Tibial artery (tissue), 4 donors: ENCODE data around the gene TRPM2.
A peak's percentile ranks its signal among the peaks of the same experiment; 100 is the strongest.

Source experiments
- DNase-seq, 2 donors: peaks; one replicate each; pipeline ENCODE4 v3.0.0-alpha.2; 2019
- H3K27ac ChIP-seq, 2 donors: fragments of 200-600 bp; sonication (generic) in 1 of 2; 1 replicate in 1 of 2; 2 replicates in 1 of 2; pipeline ENCODE4 v1.5.1; 2018 to 2019; ENCODE audit warnings: mild to moderate bottlenecking in 1 of 2
- H3K27me3 ChIP-seq, 2 donors: fragments of 200-600 bp; sonication (generic) in 1 of 2; one replicate each; pipeline versions ENCODE4 v1.5.1 to v1.6.0; 2016 to 2019
- H3K36me3 ChIP-seq, 3 donors: fragments of 200-600 bp; sonication (generic) in 2 of 3; one replicate each; pipeline ENCODE4 v1.5.1; 2016 to 2019; ENCODE audit warnings: mild to moderate bottlenecking in 2 of 3
- H3K4me1 ChIP-seq, 4 donors: fragments of 200-600 bp; sonication (generic) in 2 of 4; 1 replicate in 3 of 4; 2 replicates in 1 of 4; pipeline ENCODE4 v1.5.1; 2016 to 2019
- H3K4me3 ChIP-seq, 2 donors: fragments of 200-600 bp; sonication (generic) in 1 of 2; 1 replicate in 1 of 2; 2 replicates in 1 of 2; pipeline ENCODE4 v1.5.1; 2018 to 2019; ENCODE audit warnings: mild to moderate bottlenecking in 2 of 2
- H3K9me3 ChIP-seq, 3 donors: fragments of 200-600 bp; sonication (generic) in 1 of 3; one replicate each; pipeline ENCODE4 v1.5.1; 2016 to 2019
- CTCF ChIP-seq, 2 experiments: fragments of 200-600 bp in 1 of 2; fragments of 450-650 bp in 1 of 2; IDR thresholded peaks; one replicate each; pipeline ENCODE4 v1.5.1; 2017 to 2019; ENCODE audit warnings: antibody characterized with exemption in 2 of 2, mild to moderate bottlenecking in 1 of 2, moderate library complexity in 1 of 2
- intact Hi-C: fragments of 100-400 bp; cut with DNase I; formaldehyde crosslinking; loops from one replicate; pipeline ENCODE4 v1.15.0; 2023; ENCODE audit warnings: low total_unique reads

Gene TRPM2

GRCh38 chr21:44423941-44424607 lies 70.7 kb downstream of the TRPM2 start:
- no peak for TF ChIP-seq CTCF (IDR thresholded peaks at IDR 0.05)
- Histone ChIP-seq H3K27me3 (peaks cover 0 to 45% of the 10 kb centered on the region in 2 donors), H3K36me3 (no peaks in the 10 kb centered on the region), H3K4me1 (no peaks in the 10 kb centered on the region), H3K27ac (no peak overlapping the region), H3K9me3 (peaks cover 0 to 3% (median 0%) of the 10 kb centered on the region in 3 donors), H3K4me3 (no peak overlapping the region)
- peak; percentile 15 to 48 for DNase-seq
- intact Hi-C loops: no loop called here

GRCh38 chr21:44424608-44425306 lies 71.3 kb downstream of the TRPM2 start:
- H3K4me1 ChIP-seq: no peaks in the 10 kb centered on the region
- DNase-seq: peak; percentile 6 to 49
- no peak overlapping the region for H3K27ac ChIP-seq
- H3K36me3 ChIP-seq: no peaks in the 10 kb centered on the region
- H3K4me3 ChIP-seq: no peak overlapping the region
- intact Hi-C loops: no loop called here
- H3K27me3 ChIP-seq: peaks cover 0 to 45% of the 10 kb centered on the region in 2 donors
- H3K9me3 ChIP-seq: peaks cover 0 to 6% (median 3%) of the 10 kb centered on the region in 3 donors
- no peak for TF ChIP-seq CTCF (IDR thresholded peaks at IDR 0.05)

- no peaks in the 10 kb centered on the region for H3K4me1 ChIP-seq
- no peaks in the 10 kb centered on the region for H3K36me3 ChIP-seq
- peaks cover 0 to 45% of the 10 kb centered on the region in 2 donors for H3K27me3 ChIP-seq
- TF ChIP-seq CTCF (IDR thresholded peaks at IDR 0.05): no peak
- DNase-seq: peak in 1 of 2 donors; percentile 60
- H3K27ac ChIP-seq: no peak overlapping the region
- peaks cover 0 to 7% (median 3%) of the 10 kb centered on the region in 3 donors for H3K9me3 ChIP-seq
- H3K4me3 ChIP-seq: no peak overlapping the region
- intact Hi-C loops: no loop called here
Measured at GRCh38 chr21:44425307-44425894, 72.0 kb downstream of the TRPM2 start.

- H3K27me3 ChIP-seq: peaks cover 0 to 45% of the 10 kb centered on the region in 2 donors
- DNase-seq: peak; percentile 11 to 51
- intact Hi-C loops: no loop called here
- no peaks in the 10 kb centered on the region for H3K36me3 ChIP-seq
- H3K4me1 ChIP-seq: no peaks in the 10 kb centered on the region
- TF ChIP-seq CTCF (IDR thresholded peaks at IDR 0.05): no peak
- H3K9me3 ChIP-seq: peaks cover 0 to 7% (median 3%) of the 10 kb centered on the region in 3 donors
- H3K4me3 ChIP-seq: no peak overlapping the region
- H3K27ac ChIP-seq: no peak overlapping the region
Measured at GRCh38 chr21:44425895-44426662, 72.7 kb downstream of the TRPM2 start.

DNA sequence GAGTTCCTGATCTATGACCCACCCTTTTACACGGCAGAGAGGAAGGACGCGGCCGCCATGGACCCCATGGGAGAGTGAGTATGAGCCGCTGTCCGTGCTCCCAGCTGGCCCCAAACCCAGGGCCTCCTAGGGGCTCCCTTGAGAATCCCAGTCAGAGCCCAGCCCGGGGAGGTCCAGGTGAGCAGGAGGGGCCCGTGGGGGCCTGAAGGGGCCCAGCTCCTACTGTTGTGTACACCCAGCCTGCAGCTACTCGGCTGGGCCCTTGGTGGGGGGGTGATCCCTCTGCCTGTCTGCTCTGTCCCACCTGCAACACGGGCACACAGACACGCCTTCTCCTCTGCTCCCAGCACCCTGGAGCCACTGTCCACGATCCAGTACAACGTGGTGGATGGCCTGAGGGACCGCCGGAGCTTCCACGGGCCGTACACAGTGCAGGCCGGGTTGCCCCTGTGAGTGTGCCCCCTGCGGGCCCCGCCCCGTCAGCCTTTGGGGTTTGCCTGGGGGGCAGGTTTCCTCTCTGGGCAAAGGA lies 73.3 kb downstream of the TRPM2 start:
- no peak overlapping the region for H3K27ac ChIP-seq
- no peaks in the 10 kb centered on the region for H3K36me3 ChIP-seq
- H3K4me3 ChIP-seq: no peak overlapping the region
- H3K27me3 ChIP-seq: peaks cover 0 to 45% of the 10 kb centered on the region in 2 donors
- peaks cover 0 to 13% (median 8%) of the 10 kb centered on the region in 3 donors for H3K9me3 ChIP-seq
- H3K4me1 ChIP-seq: no peaks in the 10 kb centered on the region
- intact Hi-C loops: no loop called here
- peak; percentile 6 to 54 for DNase-seq
- no peak for TF ChIP-seq CTCF (IDR thresholded peaks at IDR 0.05)
